ENCODE measurements around the gene CHST3. TPM values are rescaled to one million over a fixed set of nuclear protein-coding genes. Genes with fewer than 3 reads are reported as not detected.
"Not testable (repeated sequence)": the region's sequence is repeated elsewhere in the genome, so short reads cannot be mapped to it uniquely, and the experiment has no call there.

The CHST3 gene
- total RNA-seq, 4 donors from 2014 or later = 15.7 to 33.0 (median 20.6) TPM

- intact Hi-C loops (cut with DNase I; ENCODE audit: low total_unique reads) = no loop called here
- DNase-seq (ENCODE audit: low spot score in 2 of 2) = peak in 1 of 2 donors; percentile 95
- 2% methylated on average over 26 to 33 of the region's 48 CpGs for WGBS, 2 donors
- TF ChIP-seq CTCF (IDR thresholded peaks at IDR 0.05) = no peak
- no peak for TF ChIP-seq POLR2A (IDR thresholded peaks at IDR 0.05)
- H3K4me3 ChIP-seq (ENCODE audit: low read depth, poor library complexity, severe bottlenecking) = peak overlapping the region; percentile 78
These were observed 734 bp downstream of the CHST3 start for GRCh38 chr10:71964743-71965515.

- peak in 1 of 2 donors; percentile 85 for DNase-seq (ENCODE audit: low spot score in 2 of 2)
- 17 to 42% methylated on average over 4 of the region's 4 CpGs for WGBS, 2 donors
- peak overlapping the region; percentile 78 for H3K4me3 ChIP-seq (ENCODE audit: low read depth, poor library complexity, severe bottlenecking)
- intact Hi-C loops (cut with DNase I; ENCODE audit: low total_unique reads) = no loop called here
- TF ChIP-seq CTCF (IDR thresholded peaks at IDR 0.05) (no peak), POLR2A (IDR thresholded peaks at IDR 0.05) (no peak)
These were observed 1.4 kb downstream of the CHST3 start for GRCh38 chr10:71965623-71966022.

DNA sequence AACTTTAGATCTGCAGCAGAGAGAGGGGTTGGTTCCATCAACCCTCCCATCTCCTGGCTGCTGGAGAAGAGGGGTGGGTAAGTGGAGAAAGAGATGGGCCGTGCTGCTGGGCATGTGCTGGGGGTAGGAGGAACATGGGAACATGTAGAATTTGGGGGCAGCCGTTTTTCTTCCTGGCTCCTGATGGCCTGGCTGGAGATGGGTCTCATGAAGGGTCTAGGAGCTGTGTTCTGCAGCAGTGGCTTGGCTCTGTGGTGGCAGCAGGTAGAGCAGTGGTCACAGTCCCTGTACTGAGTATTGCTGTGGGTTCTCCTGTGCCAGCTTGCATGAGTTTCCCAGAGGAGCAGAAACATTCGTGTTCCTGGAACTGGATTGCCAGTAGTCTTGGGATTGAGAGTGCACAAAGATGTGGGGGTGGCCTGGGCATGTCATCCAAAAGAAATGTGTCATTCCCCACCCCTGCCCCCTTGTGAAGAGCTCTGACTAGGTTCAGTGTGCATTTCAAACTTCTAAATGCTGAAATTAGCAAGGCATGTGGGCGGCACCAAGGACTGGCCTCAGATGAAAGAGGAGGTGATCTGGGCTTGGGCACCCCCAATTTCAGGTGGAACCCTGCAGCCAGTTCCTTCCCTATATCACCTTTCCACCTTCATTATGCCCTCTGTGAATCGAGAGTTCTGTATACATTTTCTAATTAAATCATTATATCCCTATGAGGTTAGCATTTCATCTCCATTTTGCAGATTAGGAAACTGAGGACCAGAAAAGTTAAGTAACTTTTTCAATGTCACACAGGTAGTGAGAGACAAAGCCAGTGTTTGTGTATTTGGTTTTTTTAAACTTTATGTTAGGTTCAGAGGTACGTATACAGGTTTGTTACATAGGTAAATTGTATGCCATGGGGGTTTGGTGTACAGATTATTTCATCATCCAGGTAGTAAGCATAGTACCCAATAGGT lies 2.1 kb downstream of the CHST3 start:
- no peak for DNase-seq (ENCODE audit: low spot score in 2 of 2)
- H3K4me3 ChIP-seq (ENCODE audit: low read depth, poor library complexity, severe bottlenecking) = peak overlapping the region; percentile 78
- no peak for TF ChIP-seq CTCF (IDR thresholded peaks at IDR 0.05)
- no peak for TF ChIP-seq POLR2A (IDR thresholded peaks at IDR 0.05)
- intact Hi-C loops (cut with DNase I; ENCODE audit: low total_unique reads) = no loop called here
- 55 to 64% methylated on average over 6 of the region's 6 CpGs for WGBS, 2 donors

DNA sequence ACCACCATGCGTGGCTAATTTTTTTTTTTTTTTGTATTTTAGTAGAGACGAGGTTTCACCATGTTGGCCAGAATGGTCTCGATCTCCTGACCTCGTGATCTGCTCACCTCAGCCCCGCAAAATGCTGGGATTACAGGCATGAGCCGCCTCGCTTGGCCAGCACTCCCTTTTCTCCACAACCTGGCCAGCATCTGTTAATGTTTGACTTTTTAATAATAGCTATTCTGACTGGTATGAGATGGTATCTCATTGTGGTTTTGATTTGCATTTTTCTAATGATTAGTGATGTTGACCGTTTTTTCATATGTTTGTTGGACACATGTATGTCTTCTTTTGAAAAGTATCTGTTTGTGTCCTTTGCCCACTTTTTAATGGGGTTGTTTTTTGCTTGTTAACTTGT lies 3.8 kb downstream of the CHST3 start:
- H3K4me3 ChIP-seq (ENCODE audit: low read depth, poor library complexity, severe bottlenecking); intact Hi-C loops (cut with DNase I; ENCODE audit: low total_unique reads); DNase-seq (ENCODE audit: low spot score in 2 of 2): not testable (repeated sequence)
- WGBS, 2 donors = 72 to 79% methylated on average over 8 of the region's 8 CpGs

- no peak overlapping the region for H3K4me3 ChIP-seq (ENCODE audit: low read depth, poor library complexity, severe bottlenecking)
- intact Hi-C loops (cut with DNase I; ENCODE audit: low total_unique reads) = no loop called here
- DNase-seq (ENCODE audit: low spot score in 2 of 2) = no peak
- TF ChIP-seq CTCF (IDR thresholded peaks at IDR 0.05) (no peak), POLR2A (IDR thresholded peaks at IDR 0.05) (no peak)
- 56 to 66% methylated on average over 8 to 11 of the region's 11 CpGs for WGBS, 2 donors
These were observed 4.6 kb downstream of the CHST3 start for GRCh38 chr10:71968553-71969474.

All from lower leg skin (tissue), 4 donors.